IPS-11a (cell line): ENCODE data around the gene AMFR.

ENCODE experiments used
- H3K4me3 ChIP-seq: one replicate; pipeline ENCODE4 v1.5.1; 2013; ENCODE audit warnings: low read depth, low read length, control low read depth

The AMFR gene

DNA sequence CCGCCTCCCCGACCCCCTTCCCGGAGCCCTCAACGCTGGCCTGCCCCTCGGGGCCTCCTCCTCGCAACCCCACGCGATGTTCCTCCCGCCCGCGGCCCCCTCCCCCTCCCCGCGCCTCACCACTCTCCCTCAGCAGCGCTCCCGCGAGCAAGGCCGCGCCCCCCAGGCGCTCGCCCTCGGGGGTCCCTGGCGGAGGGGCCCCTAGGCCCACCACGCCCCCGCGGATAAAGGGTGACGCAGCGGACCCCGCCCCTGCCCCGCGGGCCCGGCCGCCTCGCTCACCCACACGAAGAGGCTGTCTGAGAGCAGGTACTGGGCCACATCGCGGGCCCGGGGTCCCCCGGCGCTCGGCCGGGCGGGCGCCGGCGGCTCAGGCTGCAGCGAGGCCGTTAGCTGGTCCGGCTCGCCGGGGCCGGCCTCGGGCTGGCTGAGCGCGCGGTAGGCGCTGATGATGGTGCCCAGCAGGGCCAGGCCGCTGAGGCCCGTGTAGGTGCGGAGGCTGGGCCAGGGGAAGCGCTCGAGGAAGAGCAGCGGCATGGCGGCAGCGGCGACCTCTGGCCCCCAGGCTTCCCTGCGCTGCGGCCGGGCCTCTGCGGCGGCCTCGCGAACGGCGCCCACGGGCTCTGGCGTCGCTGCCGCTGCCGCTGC is 430 bp downstream of the AMFR start:
- H3K4me3 ChIP-seq, result peak overlapping the region; percentile 72

DNA sequence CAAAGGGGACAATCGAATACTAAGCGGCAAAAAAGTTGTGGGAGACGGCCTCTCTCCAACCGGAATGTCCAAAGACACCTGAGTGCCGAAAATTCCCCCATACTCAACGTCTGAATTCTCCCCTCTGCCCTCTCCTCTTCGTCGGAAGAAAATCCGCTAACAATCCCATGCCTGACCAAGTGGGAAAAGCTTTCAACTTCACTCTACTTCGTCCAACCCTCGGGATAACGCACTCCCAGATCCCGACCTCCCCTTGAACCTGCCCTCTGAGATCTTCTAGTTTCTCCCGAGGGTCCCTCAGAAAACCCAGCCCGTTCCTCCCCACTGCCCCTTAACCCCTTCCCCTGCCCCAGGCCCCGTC is 961 bp downstream of the AMFR start:
- peak overlapping the region; percentile 72 for H3K4me3 ChIP-seq

DNA sequence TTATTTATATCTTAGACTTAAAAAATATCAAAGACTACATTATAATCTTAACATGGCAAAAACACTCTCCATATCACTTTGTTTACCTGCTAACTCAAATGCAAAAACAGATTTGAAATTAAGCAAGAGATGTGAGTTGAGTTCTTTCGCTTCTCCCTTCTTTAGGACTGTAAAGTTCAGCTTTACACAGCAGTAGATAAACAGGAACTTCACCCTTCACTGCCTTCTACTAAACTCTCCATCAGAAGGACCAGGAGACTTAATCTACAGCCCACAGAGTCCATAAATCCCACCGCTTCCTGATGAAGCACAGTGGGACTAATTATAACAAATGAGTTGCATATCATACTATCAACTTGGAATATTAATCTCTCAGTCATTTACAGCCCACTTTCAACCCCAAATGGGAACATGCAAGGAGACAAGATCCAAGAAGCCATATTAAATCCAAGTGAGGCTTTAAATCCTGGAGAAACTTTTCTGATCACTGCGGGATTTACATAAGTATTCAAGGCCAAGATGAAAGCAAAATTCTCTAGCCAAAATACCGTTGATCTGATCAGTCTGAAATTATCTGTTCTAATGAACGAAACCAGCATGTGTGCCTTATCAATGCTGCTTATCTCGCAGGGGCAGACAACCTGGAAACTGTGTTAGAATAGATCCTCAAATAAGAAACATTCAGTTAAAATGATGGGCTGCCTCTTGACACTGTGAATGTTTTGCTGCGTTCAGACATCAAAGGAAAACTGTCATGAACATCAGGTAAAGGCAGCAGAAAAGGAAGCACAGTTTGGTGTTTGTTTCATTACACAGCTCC is 1.6 kb downstream of the AMFR start:
- peak overlapping the region; percentile 72 for H3K4me3 ChIP-seq

DNA sequence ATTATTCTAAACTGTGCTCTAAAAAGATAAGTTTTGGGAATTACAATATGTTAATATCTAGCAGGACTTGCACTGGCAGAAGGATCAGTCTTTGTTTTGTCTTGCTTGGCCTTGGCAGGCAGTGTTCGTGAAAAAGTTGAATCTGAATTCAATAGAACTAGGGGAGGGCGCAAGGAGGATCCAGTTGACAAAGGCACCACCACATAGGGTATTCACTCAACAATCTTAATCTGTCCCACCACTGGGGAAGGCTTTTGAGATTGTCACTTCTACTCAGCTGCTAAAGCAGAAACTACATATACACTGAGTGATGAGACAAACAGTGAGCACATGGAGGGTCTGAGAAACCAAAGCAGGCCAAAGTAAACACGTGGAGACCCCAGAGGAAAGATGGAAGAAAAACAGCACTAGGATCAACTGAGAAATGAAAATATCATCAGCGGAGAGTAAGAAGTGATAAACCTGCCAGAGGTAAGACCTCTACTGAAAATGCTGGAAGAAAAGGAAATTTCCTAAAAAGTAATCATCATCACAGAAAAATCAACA is 2.4 kb downstream of the AMFR start:
- no peak overlapping the region for H3K4me3 ChIP-seq

DNA sequence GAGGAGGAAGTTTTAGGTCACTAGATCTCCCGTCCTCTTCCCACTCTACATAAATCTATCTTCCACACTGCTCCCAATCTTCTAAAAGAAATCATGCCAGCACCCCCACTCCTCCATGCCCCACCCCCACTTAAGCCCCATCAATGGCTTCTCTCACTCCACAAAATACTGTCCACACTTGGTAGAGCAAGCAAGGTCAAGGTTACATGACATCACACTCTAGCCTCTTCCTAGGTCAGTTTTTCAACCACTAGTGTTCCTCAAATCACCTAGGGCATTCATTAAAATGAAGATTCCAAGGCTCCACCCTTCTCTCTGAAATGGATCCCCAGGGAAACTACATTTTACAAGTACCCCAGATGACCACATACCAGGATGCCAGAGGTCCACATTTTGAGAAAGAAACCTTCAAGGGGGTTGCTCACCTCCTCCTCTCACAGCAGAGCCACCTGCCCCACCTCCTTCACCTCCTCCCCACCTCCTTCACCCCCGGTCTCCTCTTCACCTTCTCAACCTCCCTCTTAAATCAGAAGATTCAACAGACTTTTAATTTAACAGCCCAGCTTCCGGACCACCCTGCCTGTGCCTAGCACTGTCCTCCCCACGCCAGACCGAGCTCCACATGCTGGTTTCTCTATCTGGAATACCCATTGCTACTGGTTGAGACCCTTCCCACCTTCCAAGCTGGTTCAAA is 3.2 kb downstream of the AMFR start:
- no peak overlapping the region for H3K4me3 ChIP-seq

DNA sequence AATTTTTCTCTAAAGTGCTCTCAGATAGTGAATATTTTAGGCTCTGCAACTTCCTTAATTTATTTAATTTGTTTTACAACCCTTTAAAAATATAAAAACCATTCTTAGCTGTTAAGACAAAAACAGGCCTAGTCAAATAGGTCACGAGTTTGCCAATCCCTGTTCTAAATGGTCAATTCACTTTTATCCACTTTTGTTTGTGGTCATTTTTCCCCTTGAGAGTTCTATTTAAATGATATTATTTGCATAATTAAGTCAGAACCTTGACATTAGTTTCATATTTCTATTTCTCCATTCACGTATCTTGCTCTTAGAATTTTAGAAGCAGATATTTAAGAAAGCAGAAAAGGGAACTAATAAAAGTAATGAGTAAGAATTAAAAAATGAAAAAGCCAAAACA is 4.0 kb downstream of the AMFR start:
- no peak overlapping the region for H3K4me3 ChIP-seq

DNA sequence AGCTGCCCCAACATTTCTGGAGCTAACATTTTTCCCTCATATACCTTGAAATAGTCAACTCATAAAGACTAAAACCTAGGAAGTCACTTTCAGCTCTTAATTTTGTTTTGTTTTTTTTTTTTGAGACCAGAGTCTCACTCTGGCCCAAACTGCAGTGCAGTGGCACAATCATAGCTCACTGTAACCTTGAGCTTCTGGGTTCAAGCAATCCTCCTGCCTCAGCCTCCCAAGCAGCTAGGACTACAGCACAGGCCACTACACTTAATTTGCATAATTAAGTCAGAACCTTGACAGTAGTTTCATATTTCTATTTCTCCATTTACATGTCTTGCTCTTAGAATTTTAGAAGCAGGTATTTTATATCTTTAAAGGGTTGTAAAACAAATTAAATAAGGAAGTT is 4.7 kb downstream of the AMFR start:
- no peak overlapping the region for H3K4me3 ChIP-seq

DNA sequence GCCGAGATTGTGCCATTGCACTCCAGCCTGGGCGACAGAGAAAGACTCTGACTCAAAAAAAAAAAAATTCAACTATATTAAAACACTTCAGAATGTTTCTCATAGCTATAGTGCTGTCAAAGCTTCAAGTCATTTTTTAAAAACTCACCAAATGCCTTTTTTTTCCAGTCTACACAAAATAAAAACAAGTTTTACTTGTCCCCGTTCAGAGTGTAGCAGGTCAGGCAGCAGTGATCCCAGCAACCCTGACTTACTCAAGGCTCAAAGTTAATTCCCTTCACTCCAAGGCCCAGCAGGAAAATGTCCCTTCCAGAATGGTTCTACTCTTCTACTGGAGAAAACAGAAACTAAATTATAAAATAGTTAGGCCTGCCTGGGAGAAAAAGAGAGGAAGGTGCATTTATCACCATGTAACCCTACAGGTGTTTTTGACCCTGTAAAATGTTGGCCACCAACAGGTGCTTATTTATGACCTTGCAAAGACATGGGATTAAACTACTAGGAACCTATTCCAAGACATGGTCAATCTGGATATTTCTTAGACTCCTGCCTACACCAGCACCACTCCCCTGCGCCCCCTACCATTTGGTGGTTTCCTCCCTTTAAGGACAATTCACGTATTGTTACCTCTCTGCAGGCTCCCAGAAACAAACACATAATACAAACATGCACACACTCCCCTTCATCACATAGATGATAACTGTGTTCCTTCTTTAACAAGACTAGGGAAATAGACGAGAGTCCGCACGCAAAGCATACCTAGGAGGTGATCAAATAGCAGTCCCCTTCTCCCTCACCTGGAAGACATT is 5.4 kb downstream of the AMFR start:
- no peak overlapping the region for H3K4me3 ChIP-seq

DNA sequence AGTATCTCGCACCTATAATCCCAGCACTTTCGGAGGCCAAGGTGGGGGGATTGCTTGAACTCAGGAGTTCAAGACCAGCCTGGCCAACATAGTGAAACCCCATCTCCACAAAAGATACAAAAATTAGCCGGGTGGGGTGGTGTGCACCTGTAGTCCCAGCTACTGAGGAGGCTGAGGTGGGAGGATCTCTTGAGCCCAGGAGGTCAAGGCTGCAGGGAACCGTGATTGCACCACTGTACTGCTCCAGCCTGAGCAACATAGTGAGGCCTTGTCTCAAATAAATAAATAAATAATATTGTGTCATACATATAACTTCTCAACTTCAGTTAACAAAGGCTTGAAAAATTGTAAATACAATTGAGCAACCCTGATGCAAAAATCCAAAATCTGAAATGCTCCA is 8.2 kb downstream of the AMFR start:
- H3K4me3 ChIP-seq, result no peak overlapping the region

DNA sequence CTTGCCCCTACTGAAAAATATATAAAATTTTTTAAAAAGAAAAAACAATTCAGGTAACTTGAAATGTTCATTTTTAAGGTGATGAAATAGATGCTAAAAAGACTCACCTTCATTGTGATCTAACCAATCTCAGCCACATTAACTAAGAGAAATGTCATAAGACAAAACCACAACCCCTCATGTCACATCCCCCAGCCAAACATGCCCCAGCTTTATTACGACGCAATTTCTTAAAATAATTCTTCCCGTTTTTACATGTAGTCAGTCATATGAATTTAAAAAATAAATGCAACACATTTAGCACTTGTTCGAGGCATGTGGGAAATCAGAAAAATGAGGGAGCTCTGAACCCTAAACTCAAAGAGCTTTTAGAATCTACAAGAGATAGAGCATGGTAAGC is 9.5 kb downstream of the AMFR start:
- no peak overlapping the region for H3K4me3 ChIP-seq

DNA sequence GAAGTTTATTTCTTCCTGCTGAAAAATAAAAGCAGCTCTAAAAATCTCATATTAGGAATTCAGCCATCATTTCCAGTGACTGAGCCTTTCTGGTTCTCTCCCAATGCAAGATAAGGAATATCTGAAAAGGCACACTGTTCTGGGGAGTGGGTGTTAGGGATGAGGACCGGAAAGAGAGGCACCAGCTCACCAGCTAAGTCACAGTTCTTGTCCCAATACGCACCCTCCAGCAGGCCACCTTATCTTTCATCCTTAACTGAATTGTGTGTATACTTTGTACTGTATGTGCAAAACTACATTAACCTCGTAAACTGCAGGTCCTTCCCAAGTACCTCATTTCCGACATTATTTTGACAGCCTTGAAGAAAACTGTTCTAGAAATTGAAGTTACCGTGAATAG is 11.0 kb downstream of the AMFR start:
- H3K4me3 ChIP-seq, result no peak overlapping the region

DNA sequence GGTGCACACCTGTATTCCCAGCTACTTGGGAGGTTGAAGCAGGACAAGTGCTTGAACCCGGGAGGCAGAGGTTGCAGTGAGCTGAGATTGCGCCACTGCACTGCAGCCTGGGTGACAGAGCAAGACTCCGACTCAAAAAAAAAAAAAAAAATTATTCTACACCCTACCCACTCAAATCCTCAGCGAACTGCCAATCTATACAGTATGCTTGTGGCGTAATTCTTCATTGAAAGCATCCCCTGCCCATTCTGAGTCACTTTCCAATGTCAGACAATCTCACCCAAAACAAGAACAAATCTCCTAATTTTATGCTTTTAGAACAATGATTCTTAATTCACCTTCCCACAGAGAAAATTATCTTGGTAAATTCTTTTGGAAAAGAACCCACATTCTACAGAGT is 12.0 kb downstream of the AMFR start:
- H3K4me3 ChIP-seq, result no peak overlapping the region

DNA sequence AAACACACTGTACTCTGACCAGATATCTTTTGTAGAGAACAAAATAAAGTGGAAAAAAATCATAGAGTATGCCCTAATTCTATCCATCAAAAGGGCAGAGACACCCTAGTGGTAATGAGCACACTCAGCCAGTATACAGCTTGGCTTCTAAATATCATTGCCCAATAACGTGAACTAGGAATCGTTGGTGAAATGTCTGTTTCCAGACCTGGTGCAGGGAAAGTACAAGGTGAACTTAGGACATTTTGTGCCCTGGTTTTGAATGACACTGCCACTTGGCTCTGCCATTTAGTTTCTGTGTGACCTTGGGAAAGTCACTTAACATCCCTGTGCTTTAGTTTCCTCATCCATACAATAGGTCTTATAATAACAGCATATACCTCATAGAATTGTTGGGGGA is 13.7 kb downstream of the AMFR start:
- H3K4me3 ChIP-seq, result no peak overlapping the region

DNA sequence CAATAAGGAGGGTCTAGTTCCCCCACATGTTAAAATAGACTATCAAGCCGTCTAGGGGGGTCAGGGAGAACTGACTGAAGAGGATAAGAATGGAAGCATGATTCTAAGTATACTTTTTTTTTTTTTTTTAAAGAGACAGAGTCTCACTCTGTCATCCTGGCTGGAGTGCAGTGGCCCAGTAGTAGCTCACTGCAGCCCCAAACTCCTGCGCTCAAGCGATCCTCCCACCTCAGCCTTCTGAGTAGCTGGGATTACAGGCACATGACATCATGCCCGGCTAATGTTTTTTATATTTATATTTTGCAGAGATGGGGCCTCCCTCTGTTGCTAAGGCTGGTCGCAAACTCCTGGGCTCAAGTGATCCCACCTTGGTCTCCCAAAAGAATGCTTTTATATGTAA is 14.2 kb downstream of the AMFR start:
- H3K4me3 ChIP-seq, result no peak overlapping the region

DNA sequence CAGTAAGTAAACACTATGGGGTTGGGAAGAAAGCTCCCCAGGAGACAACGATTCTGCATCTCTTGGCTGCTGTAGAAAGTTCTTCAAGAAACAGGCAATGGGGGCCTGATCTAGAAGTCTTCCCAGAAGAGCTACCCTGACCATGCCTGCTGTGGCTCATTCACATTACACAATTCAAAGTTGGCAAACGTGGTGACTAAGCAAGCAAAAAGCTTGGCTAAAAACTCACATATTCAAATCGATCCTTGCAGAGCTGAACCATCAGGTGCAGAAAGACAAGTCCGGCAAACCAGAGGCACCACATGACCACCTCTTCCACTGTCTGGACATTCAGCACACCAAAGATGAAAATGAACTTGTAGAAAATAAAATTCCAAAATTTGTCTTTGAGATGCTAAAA is 16.1 kb downstream of the AMFR start:
- no peak overlapping the region for H3K4me3 ChIP-seq

DNA sequence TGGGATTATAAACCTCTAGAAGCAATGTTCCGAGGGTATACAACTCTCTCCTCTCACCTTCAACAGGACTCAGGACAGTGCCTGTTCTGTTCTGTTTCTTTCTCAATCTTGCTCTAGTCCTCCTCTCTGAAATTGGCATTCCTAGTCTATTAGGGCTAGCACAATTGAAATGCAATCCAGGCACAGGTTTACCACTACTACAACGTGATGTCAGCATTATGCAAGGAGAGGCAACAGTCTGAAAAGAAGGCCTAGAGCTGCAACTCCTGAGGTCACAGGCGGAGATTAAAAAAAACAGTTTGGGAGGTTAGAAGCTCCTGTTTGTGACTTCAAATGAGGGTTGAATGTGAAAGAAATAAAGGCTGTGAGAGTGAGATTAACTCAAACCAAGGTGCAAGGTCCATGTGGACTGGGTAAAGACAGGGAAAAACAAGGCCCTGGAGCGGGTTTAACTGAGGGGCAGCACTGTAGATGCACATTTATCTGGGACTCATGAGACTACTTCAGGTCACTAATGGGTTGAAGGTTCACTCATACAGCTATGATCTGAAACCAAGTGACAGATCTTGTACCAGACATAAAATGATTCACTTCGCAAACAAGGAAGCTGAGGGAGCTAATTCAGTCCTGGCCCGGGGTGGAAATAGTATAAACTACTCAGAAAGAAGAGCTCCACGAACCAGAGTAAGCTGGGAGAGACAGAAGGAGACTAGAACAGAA is 16.8 kb downstream of the AMFR start:
- H3K4me3 ChIP-seq, result no peak overlapping the region

DNA sequence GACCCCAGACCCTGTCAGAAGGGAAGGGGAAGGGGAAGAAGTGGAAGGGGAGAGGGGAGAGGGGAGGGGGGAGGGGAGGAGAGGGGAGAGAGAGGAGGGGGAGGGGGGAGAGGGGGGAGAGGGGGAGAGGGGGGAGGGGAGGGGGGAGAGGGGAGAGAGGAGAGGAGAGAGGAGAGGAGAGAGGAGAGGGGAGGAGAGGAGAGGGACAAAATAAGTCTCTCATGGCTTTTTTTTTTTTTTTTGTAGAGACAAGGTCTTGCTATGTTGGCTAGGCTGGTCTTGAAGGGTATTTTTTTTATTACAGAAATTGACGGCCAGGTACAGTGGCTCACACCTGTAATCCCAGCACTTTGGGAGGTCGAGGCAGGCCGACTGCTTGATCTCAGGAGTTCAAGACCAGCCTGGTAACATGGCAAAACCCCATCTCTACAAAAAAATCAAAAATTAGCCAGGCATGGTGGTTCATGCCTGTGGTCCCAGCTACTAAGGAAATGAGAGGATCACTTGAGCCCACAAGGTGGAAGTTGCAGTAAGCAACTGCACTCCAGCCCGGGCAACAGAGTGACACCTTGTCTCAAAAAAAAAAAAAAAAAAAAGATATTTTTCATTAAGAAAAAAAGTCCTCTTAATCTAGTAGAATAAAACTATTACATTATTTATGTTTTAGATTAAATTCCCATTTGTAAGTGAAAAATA is 19.2 kb downstream of the AMFR start:
- no peak overlapping the region for H3K4me3 ChIP-seq

DNA sequence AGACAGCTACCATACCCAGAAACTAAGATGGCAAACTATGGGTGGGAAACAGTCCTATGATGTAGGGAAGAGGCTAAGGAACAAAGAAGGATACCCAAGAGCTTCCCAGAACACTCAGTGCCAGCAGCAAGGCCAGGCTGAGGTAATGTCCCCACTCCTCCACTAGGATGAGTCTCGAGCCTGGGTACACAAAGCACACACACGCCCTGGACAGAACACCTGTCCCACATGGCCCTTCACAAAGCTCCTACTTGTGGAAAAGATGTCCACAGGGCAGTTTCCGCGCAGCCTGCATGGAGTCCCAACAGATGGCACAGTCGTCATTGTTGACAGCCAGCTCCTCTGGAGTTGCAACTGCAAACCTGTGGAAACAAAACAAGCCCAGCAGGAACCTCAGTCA is 23.9 kb downstream of the AMFR start:
- H3K4me3 ChIP-seq, result no peak overlapping the region

DNA sequence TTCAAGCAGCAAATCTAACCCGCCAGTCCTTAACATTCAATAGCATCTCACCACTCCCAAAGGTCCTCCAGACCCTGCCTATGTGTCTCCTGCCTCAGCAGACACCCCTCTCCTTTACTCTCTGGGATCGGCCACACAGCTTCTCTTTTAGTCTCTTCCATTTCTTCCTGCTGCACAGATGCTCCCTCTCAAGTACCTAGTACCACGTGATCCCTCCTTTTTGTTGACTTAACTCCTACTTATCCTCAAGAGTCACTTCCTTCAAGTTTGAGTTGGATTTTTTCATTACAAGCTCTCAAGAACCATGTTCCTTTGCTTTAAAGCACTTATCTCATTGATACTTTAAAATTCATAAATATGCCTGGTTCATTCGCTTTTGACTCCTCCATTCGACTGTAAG is 24.9 kb downstream of the AMFR start:
- H3K4me3 ChIP-seq, result no peak overlapping the region

DNA sequence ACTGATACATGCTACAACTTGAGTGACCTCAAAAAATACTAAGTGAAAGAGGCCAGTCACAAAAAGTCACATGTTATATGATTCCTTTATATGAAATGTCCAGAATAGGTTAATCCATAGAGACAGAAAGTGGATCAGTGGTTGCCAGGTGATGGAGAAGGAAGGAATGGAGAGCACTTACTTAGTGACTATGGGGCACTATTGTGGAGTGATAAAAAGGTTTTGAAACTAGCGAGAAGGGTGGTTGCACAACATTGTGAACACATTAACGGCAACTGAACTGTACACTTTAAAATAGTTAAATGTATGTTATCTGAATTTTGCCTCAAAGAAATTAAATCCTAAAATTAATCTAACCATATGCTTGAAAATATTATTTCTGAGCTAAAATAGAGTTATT is 25.9 kb downstream of the AMFR start:
- no peak overlapping the region for H3K4me3 ChIP-seq
